ENCODE data around the gene COX4I2.

GRCh38 chr20:31693402-31693801, 55.7 kb downstream of the COX4I2 start:
- TF ChIP-seq CTCF (IDR thresholded peaks at IDR 0.05), result no peak
- no peak for TF ChIP-seq REST (IDR thresholded peaks at IDR 0.05; ENCODE audit: insufficient read depth in 1 of 2, low read depth in 2 of 2, low read length in 1 of 2)
- TF ChIP-seq POLR2AphosphoS5 (IDR thresholded peaks at IDR 0.05; ENCODE audit: low read depth, low read length), result no peak
- no peak for TF ChIP-seq TCF7L2 (IDR thresholded peaks at IDR 0.05; ENCODE audit: low read depth, low read length)

All from Panc1 (cell line).